PC-3 (cell line): ENCODE data around the gene TEX2. TPM values are rescaled to one million over a fixed set of nuclear protein-coding genes. Genes with fewer than 3 reads are reported as not detected.

ENCODE experiments used
- ATAC-seq: fragments of 200-7000 bp; cut with Tn5 transposase; 2 replicates; pipeline ENCODE4 v1.9.1; 2020; ENCODE audit warnings: mild to moderate bottlenecking, moderate library complexity
- BruUV-seq: library from RNA; stranded (reverse); fragments of 400-500 nt; replicated peaks from 2 replicates; lab custom pipeline; 2021; lab: Mats Ljungman, UMichigan
- CTCF ChIA-PET: fragments of 300-600 bp; sonication (Branson Sonifier 250); formaldehyde crosslinking; loops from one replicate; lab custom pipeline; 2022; ENCODE audit warnings: antibody characterized with exemption; lab: Charles Lee
- POLR2A ChIA-PET: fragments of 300-600 bp; sonication (Branson Sonifier 250); formaldehyde crosslinking; loops from one replicate; lab custom pipeline; 2022; ENCODE audit warnings: antibody characterized with exemption; ENCODE audit not compliant: unreplicated experiment; lab: Charles Lee
- DNase-seq: peaks from one replicate; pipeline ENCODE4 v3.0.0-alpha.2; 2015
- H2AFZ ChIP-seq: fragments of 300-600 bp; sonication (generic); 2 replicates; pipeline ENCODE4 v1.6.0; 2016; ENCODE audit warnings: antibody characterized with exemption, low read length
- H3F3A ChIP-seq: fragments of 300-600 bp; sonication (generic); one replicate; pipeline ENCODE4 v1.6.0; 2017; ENCODE audit warnings: antibody characterized with exemption, low read length, control low read depth, mild to moderate bottlenecking; ENCODE audit not compliant: unreplicated experiment
- H3K27ac ChIP-seq: fragments of 300-600 bp; sonication (generic); 2 replicates; pipeline ENCODE4 v1.5.1; 2016; ENCODE audit warnings: mild to moderate bottlenecking, low read length
- H3K27me3 ChIP-seq: fragments of 300-600 bp; sonication (generic); 2 replicates; pipeline ENCODE4 v1.6.1; 2016; ENCODE audit warnings: low read length, mixed read lengths
- H3K36me3 ChIP-seq: fragments of 300-600 bp; sonication (generic); 2 replicates; pipeline ENCODE4 v1.6.1; 2016; ENCODE audit warnings: low read depth, mixed run types, low read length, mixed read lengths
- H3K4me1 ChIP-seq: fragments of 300-600 bp; sonication (generic); 2 replicates; pipeline ENCODE4 v1.5.1; 2016; ENCODE audit warnings: low read length; ENCODE audit not compliant: insufficient read depth
- H3K4me2 ChIP-seq: fragments of 300-600 bp; sonication (generic); 2 replicates; pipeline ENCODE4 v1.6.0; 2016; ENCODE audit warnings: low read length
- H3K4me3 ChIP-seq: fragments of 300-600 bp; sonication (generic); 2 replicates; pipeline ENCODE4 v1.5.1; 2016; ENCODE audit warnings: mild to moderate bottlenecking, low read length, mixed read lengths
- H3K79me2 ChIP-seq: fragments of 300-600 bp; sonication (generic); 2 replicates; pipeline ENCODE4 v1.6.1; 2017; ENCODE audit warnings: low read length, mixed read lengths
- H3K9ac ChIP-seq: fragments of 300-600 bp; sonication (generic); 2 replicates; pipeline ENCODE4 v1.6.0; 2016; ENCODE audit warnings: mild to moderate bottlenecking, low read length
- H3K9me2 ChIP-seq: fragments of 300-600 bp; sonication (generic); replicated peaks from 2 replicates; pipeline ENCODE4 v1.6.1; 2016; ENCODE audit warnings: mixed run types, low read length, mixed read lengths
- H3K9me3 ChIP-seq: fragments of 300-600 bp; sonication (generic); 2 replicates; pipeline ENCODE4 v1.6.1; 2016; ENCODE audit warnings: low read length, mixed read lengths
- H4K20me1 ChIP-seq: fragments of 300-600 bp; sonication (generic); 2 replicates; pipeline ENCODE4 v1.6.1; 2016; ENCODE audit warnings: low read length, mixed read lengths
- CTCF ChIP-seq: fragments of 300-600 bp; sonication (generic); conservative IDR thresholded peaks from 2 replicates; pipeline ENCODE4 v1.5.1; 2017; ENCODE audit warnings: antibody characterized with exemption, low read depth, mild to moderate bottlenecking, low read length
- EZH2 ChIP-seq: fragments of 300-600 bp; sonication (generic); IDR thresholded peaks from one replicate; pipeline ENCODE4 v1.6.1; 2017; ENCODE audit warnings: antibody characterized with exemption, mild to moderate bottlenecking, low read length; ENCODE audit not compliant: unreplicated experiment
- EZH2phosphoT487 ChIP-seq: fragments of 300-600 bp; sonication (generic); IDR thresholded peaks from 2 replicates; pipeline ENCODE4 v1.6.1; 2018; ENCODE audit warnings: mild to moderate bottlenecking, antibody characterized with exemption, low read length, borderline replicate concordance
- intact Hi-C: fragments of 100-400 bp; cut with micrococcal nuclease; formaldehyde crosslinking; loops from 2 replicates; pipeline ENCODE4 v1.9.0; 2023
- total RNA-seq: library from RNA; depleted of rRNA; stranded (reverse); fragments of >200 nt; gene quantifications from 2 replicates; pipeline ENCODE4 v1.2.3, GENCODE V29; 2014

TEX2 gene
- total RNA-seq, 1 experiment from 2014 or later = 44.2 TPM

DNA sequence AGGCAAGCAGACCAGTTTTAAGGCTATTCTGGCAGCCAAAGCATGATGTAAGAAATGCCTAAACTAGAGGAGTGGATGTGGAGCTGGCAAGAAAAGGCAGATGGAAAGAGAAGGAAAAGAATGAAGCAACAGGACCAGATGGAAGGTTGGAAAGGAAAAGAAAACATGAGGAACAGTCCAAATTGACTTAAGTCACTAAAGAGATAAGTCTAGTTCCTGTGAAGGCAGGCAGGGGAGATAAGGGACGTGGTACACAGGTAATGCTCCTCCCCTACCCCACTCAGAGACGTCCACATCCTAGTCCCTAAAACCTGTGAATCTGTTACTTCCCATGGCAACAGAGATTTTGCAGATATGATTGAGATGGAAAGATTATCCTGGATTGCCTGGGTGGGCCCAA is 43.5 kb downstream of the TEX2 start:
- H3K79me2 ChIP-seq = peaks cover 64% of the 10 kb centered on the region
- intact Hi-C loops = no loop called here

GRCh38 chr17:64218066-64218465 is 45.0 kb downstream of the TEX2 start:
- ChIA-PET POLR2A (interaction anchor here (0.6 to 0.7 kb wide), 2 partner anchors 39 to 49 kb away, joined by 6 to 40 read pairs; no protein-coding TSS in a partner anchor), CTCF (no interaction called here)
- Histone ChIP-seq H3K4me2 (no peak overlapping the region), H3K27me3 (no peaks in the 10 kb centered on the region), H3K4me1 (peaks cover 6% of the 10 kb centered on the region), H4K20me1 (no peaks in the 10 kb centered on the region), H3K4me3 (no peak overlapping the region), H3K9me3 (no peaks in the 10 kb centered on the region), H3K27ac (no peak overlapping the region), H3K79me2 (peaks cover 67% of the 10 kb centered on the region), H3K36me3 (peaks cover 7% of the 10 kb centered on the region), H3K9me2 (no peaks in the 10 kb centered on the region), H3F3A (peaks cover 3% of the 10 kb centered on the region), H2AFZ (no peak overlapping the region), H3K9ac (no peak overlapping the region)
- ATAC-seq (no peak), DNase-seq (no peak)
- TF ChIP-seq EZH2 = no peak
- TF ChIP-seq EZH2phosphoT487 = no peak
- no peak for TF ChIP-seq CTCF
- intact Hi-C loops = no loop called here
- no TSS peak for BruUV-seq

More for the DNA sequence above, 43.5 kb downstream of the TEX2 start:
- H2AFZ ChIP-seq = no peak overlapping the region
- peaks cover 4% of the 10 kb centered on the region for H3F3A ChIP-seq
- ChIA-PET CTCF (no interaction called here), POLR2A (no interaction called here)
- H3K36me3 ChIP-seq = no peaks in the 10 kb centered on the region
- ATAC-seq (no peak), DNase-seq (no peak)
- H3K9me3 ChIP-seq = no peaks in the 10 kb centered on the region
- TF ChIP-seq EZH2phosphoT487 = no peak
- TF ChIP-seq EZH2 = no peak
- no peak for TF ChIP-seq CTCF
- H3K4me2 ChIP-seq = no peak overlapping the region
- no TSS peak for BruUV-seq
- no peak overlapping the region for H3K4me3 ChIP-seq
- no peaks in the 10 kb centered on the region for H4K20me1 ChIP-seq
- peaks cover 6% of the 10 kb centered on the region for H3K4me1 ChIP-seq
- H3K27ac ChIP-seq = no peak overlapping the region
- no peak overlapping the region for H3K9ac ChIP-seq
- H3K27me3 ChIP-seq = no peaks in the 10 kb centered on the region
- no peaks in the 10 kb centered on the region for H3K9me2 ChIP-seq

GRCh38 chr17:64217249-64217691 is 45.8 kb downstream of the TEX2 start:
- no peak overlapping the region for H2AFZ ChIP-seq
- no peak overlapping the region for H3K4me3 ChIP-seq
- peaks cover 67% of the 10 kb centered on the region for H3K79me2 ChIP-seq
- H3K9me2 ChIP-seq = no peaks in the 10 kb centered on the region
- no peak for TF ChIP-seq EZH2
- TF ChIP-seq EZH2phosphoT487 = no peak
- no peak for TF ChIP-seq CTCF
- H3K27me3 ChIP-seq = no peaks in the 10 kb centered on the region
- H3K36me3 ChIP-seq = peaks cover 15% of the 10 kb centered on the region
- DNase-seq (no peak), ATAC-seq (no peak)
- no peaks in the 10 kb centered on the region for H3F3A ChIP-seq
- H4K20me1 ChIP-seq = no peaks in the 10 kb centered on the region
- intact Hi-C loops = no loop called here
- no TSS peak for BruUV-seq
- no peak overlapping the region for H3K4me2 ChIP-seq
- H3K9ac ChIP-seq = no peak overlapping the region
- ChIA-PET CTCF (no interaction called here), POLR2A (no interaction called here)
- H3K9me3 ChIP-seq = no peaks in the 10 kb centered on the region
- H3K4me1 ChIP-seq = peaks cover 6% of the 10 kb centered on the region
- no peak overlapping the region for H3K27ac ChIP-seq
